Natural killer cell treated with Interleukin-12 subunit alpha and Interleukin-12 subunit beta and Interleukin-15 and Interleukin-18, amount 100 ng/mL, for 72 hours (primary cell): ENCODE measurements around the gene KCNJ18. TPM values are rescaled to one million over a fixed set of nuclear protein-coding genes. Genes with fewer than 3 reads are reported as not detected.
A peak's percentile ranks its signal among the peaks of the same experiment; 100 is the strongest.
"Not testable (repeated sequence)": the region's sequence is repeated elsewhere in the genome, so short reads cannot be mapped to it uniquely, and the experiment has no call there.

Source experiments
- ATAC-seq, 2 donors: fragments of 150-1000 bp; cut with Tn5 transposase in 1 of 2; sonication (Bioruptor Pico), chemical (Tn5 transposase) in 1 of 2; 2 replicates each; pipeline ENCODE4 v1.10.0; 2021
- DNase-seq: peaks from one replicate; pipeline ENCODE4 v3.0.0; 2022; ENCODE audit warnings: low spot score
- H3K27ac Mint-ChIP-seq, 2 donors: 1 replicate in 1 of 2; 2 replicates in 1 of 2; pipeline ENCODE4 v1.8.0; 2022; ENCODE audit warnings: mixed read lengths in 2 of 2, mild to moderate bottlenecking in 1 of 2, moderate library complexity in 1 of 2
- H3K27me3 Mint-ChIP-seq, 2 donors: 1 replicate in 1 of 2; 2 replicates in 1 of 2; pipeline ENCODE4 v1.8.0; 2022; ENCODE audit warnings: mixed read lengths in 2 of 2
- H3K36me3 Mint-ChIP-seq: one replicate; pipeline ENCODE4 v1.8.0; 2022; ENCODE audit warnings: mixed read lengths
- H3K4me1 Mint-ChIP-seq, 2 donors: 1 replicate in 1 of 2; 2 replicates in 1 of 2; pipeline ENCODE4 v1.8.0; 2022; ENCODE audit warnings: low read depth in 2 of 2, mixed read lengths in 2 of 2, mild to moderate bottlenecking in 1 of 2
- H3K4me3 Mint-ChIP-seq: one replicate; pipeline ENCODE4 v1.8.0; 2022; ENCODE audit warnings: mixed read lengths
- H3K9me3 Mint-ChIP-seq: 2 replicates; pipeline ENCODE4 v1.8.0; 2022; ENCODE audit warnings: mixed read lengths
- total RNA-seq, 2 donors: library from RNA; stranded (reverse); gene quantifications; one replicate each; pipeline ENCODE4 v1.2.3, GENCODE V29; 2022

The KCNJ18 gene
- total RNA-seq, 2 donors from 2014 or later, result not detected

GRCh38 chr17:21698437-21699075, 6.2 kb downstream of the KCNJ18 start:
- not testable (repeated sequence) for H3K36me3 Mint-ChIP-seq, H3K4me3 Mint-ChIP-seq, ATAC-seq, H3K27me3 Mint-ChIP-seq, H3K9me3 Mint-ChIP-seq, H3K4me1 Mint-ChIP-seq, H3K27ac Mint-ChIP-seq
- DNase-seq, result peak; percentile 51

- not testable (repeated sequence) for H3K4me1 Mint-ChIP-seq, ATAC-seq, H3K27me3 Mint-ChIP-seq, H3K9me3 Mint-ChIP-seq, H3K36me3 Mint-ChIP-seq, H3K4me3 Mint-ChIP-seq, H3K27ac Mint-ChIP-seq
- peak; percentile 32 for DNase-seq
Observed at GRCh38 chr17:21699124-21699523, 6.8 kb downstream of the KCNJ18 start.

GRCh38 chr17:21699573-21700236, 7.4 kb downstream of the KCNJ18 start:
- not testable (repeated sequence) for H3K27ac Mint-ChIP-seq, H3K9me3 Mint-ChIP-seq, H3K36me3 Mint-ChIP-seq, H3K4me3 Mint-ChIP-seq, H3K4me1 Mint-ChIP-seq, DNase-seq, H3K27me3 Mint-ChIP-seq, ATAC-seq

- H3K4me3 Mint-ChIP-seq, H3K4me1 Mint-ChIP-seq, H3K36me3 Mint-ChIP-seq, H3K9me3 Mint-ChIP-seq, H3K27me3 Mint-ChIP-seq, ATAC-seq, H3K27ac Mint-ChIP-seq: not testable (repeated sequence)
- DNase-seq, result peak; percentile 49
Observed at GRCh38 chr17:21701090-21701489, 8.8 kb downstream of the KCNJ18 start.

- H3K4me1 Mint-ChIP-seq, H3K36me3 Mint-ChIP-seq, H3K27me3 Mint-ChIP-seq, H3K27ac Mint-ChIP-seq, ATAC-seq, H3K4me3 Mint-ChIP-seq, H3K9me3 Mint-ChIP-seq, DNase-seq: not testable (repeated sequence)
Observed at GRCh38 chr17:21702029-21702428, 9.7 kb downstream of the KCNJ18 start.

- not testable (repeated sequence) for H3K4me1 Mint-ChIP-seq, ATAC-seq
Observed at GRCh38 chr17:21702521-21702920, 10.2 kb downstream of the KCNJ18 start.

GRCh38 chr17:21702940-21703640, 10.8 kb downstream of the KCNJ18 start:
- not testable (repeated sequence) for H3K36me3 Mint-ChIP-seq, H3K27ac Mint-ChIP-seq, H3K27me3 Mint-ChIP-seq, H3K4me3 Mint-ChIP-seq, H3K9me3 Mint-ChIP-seq, H3K4me1 Mint-ChIP-seq, ATAC-seq
- peak; percentile 53 for DNase-seq

More at GRCh38 chr17:21702521-21702920, 10.2 kb downstream of the KCNJ18 start:
- not testable (repeated sequence) for H3K27ac Mint-ChIP-seq, H3K36me3 Mint-ChIP-seq, DNase-seq, H3K27me3 Mint-ChIP-seq, H3K4me3 Mint-ChIP-seq, H3K9me3 Mint-ChIP-seq

- not testable (repeated sequence) for ATAC-seq, H3K36me3 Mint-ChIP-seq, H3K27me3 Mint-ChIP-seq
Observed at GRCh38 chr17:21703891-21704872, 11.9 kb downstream of the KCNJ18 start.

GRCh38 chr17:21705021-21705601, 12.8 kb downstream of the KCNJ18 start:
- H3K4me3 Mint-ChIP-seq, result no peak overlapping the region
- DNase-seq (no peak), ATAC-seq (peak; percentile 11 to 20)
- no peaks in the 10 kb centered on the region for H3K36me3 Mint-ChIP-seq
- no peaks in the 10 kb centered on the region for H3K9me3 Mint-ChIP-seq
- no peaks in the 10 kb centered on the region for H3K27me3 Mint-ChIP-seq
- no peaks in the 10 kb centered on the region for H3K4me1 Mint-ChIP-seq
- no peak overlapping the region for H3K27ac Mint-ChIP-seq

More at GRCh38 chr17:21703891-21704872, 11.9 kb downstream of the KCNJ18 start:
- not testable (repeated sequence) for H3K4me1 Mint-ChIP-seq, H3K27ac Mint-ChIP-seq, H3K9me3 Mint-ChIP-seq, H3K4me3 Mint-ChIP-seq
- peak; percentile 59 for DNase-seq

- not testable (repeated sequence) for DNase-seq
Observed at GRCh38 chr17:21705746-21706145, 13.4 kb downstream of the KCNJ18 start.

GRCh38 chr17:21706546-21706945, 14.2 kb downstream of the KCNJ18 start:
- not testable (repeated sequence) for H3K4me1 Mint-ChIP-seq, ATAC-seq, DNase-seq

More at GRCh38 chr17:21705746-21706145, 13.4 kb downstream of the KCNJ18 start:
- H3K4me3 Mint-ChIP-seq, H3K4me1 Mint-ChIP-seq, ATAC-seq, H3K36me3 Mint-ChIP-seq, H3K27ac Mint-ChIP-seq, H3K27me3 Mint-ChIP-seq, H3K9me3 Mint-ChIP-seq: not testable (repeated sequence)

GRCh38 chr17:21707131-21707530, 14.8 kb downstream of the KCNJ18 start:
- not testable (repeated sequence) for H3K4me3 Mint-ChIP-seq, DNase-seq, H3K9me3 Mint-ChIP-seq, H3K4me1 Mint-ChIP-seq, H3K36me3 Mint-ChIP-seq, H3K27ac Mint-ChIP-seq, ATAC-seq, H3K27me3 Mint-ChIP-seq

More at GRCh38 chr17:21706546-21706945, 14.2 kb downstream of the KCNJ18 start:
- H3K27me3 Mint-ChIP-seq, H3K27ac Mint-ChIP-seq, H3K9me3 Mint-ChIP-seq, H3K36me3 Mint-ChIP-seq, H3K4me3 Mint-ChIP-seq: not testable (repeated sequence)
